Heart right ventricle (tissue), 16 donors: ENCODE data around the gene PLD1. TPM values are rescaled to one million over a fixed set of nuclear protein-coding genes. Genes with fewer than 3 reads are reported as not detected.
A peak's percentile ranks its signal among the peaks of the same experiment; 100 is the strongest.

Experiments
- ATAC-seq, 8 donors: fragments of 200-7000 bp; cut with Tn5 transposase; one replicate each; pipeline ENCODE4 v1.9.1; 2020; ENCODE audit warnings: mild to moderate bottlenecking in 8 of 8, moderate library complexity in 8 of 8, moderate number of reproducible peaks in 1 of 8
- DNase-seq, 2 donors: peaks; one replicate each; pipeline ENCODE4 v3.0.0-alpha.2; 2020
- H3K27ac ChIP-seq, 10 donors: fragments of 200-600 bp; sonication (generic) in 2 of 10; one replicate each; pipeline versions ENCODE4 v1.5.0 to v1.8.0; 2020 to 2022; ENCODE audit warnings: mild to moderate bottlenecking in 3 of 10
- H3K27me3 ChIP-seq, 7 donors: fragments of 200-600 bp; one replicate each; pipeline ENCODE4 v1.8.0; 2021 to 2022; ENCODE audit warnings: mild to moderate bottlenecking in 2 of 7
- H3K36me3 ChIP-seq, 9 donors: fragments of 200-600 bp; sonication (generic) in 1 of 9; one replicate each; pipeline versions ENCODE4 v1.5.0 to v1.8.0; 2020 to 2022; ENCODE audit warnings: mild to moderate bottlenecking in 2 of 9
- H3K4me1 ChIP-seq, 9 donors: fragments of 200-600 bp; sonication (generic) in 1 of 9; one replicate each; pipeline versions ENCODE4 v1.5.0 to v1.8.0; 2020 to 2022; ENCODE audit warnings: mild to moderate bottlenecking in 4 of 9
- H3K4me3 ChIP-seq, 10 donors: fragments of 200-600 bp; sonication (generic) in 2 of 10; one replicate each; pipeline versions ENCODE4 v1.5.0 to v1.8.0; 2020 to 2022; ENCODE audit warnings: mild to moderate bottlenecking in 7 of 10, moderate library complexity in 2 of 10
- H3K9me3 ChIP-seq, 11 donors: fragments of 200-600 bp in 10 of 11; sonication (generic) in 2 of 11; one replicate each; pipeline versions ENCODE4 v1.5.0 to v1.8.0; 2013 to 2022; ENCODE audit warnings: mild to moderate bottlenecking in 2 of 11, control low read depth in 1 of 11, moderate library complexity in 1 of 11
- CTCF ChIP-seq, 9 donors: fragments of 200-600 bp; sonication (generic) in 2 of 9; IDR thresholded peaks; one replicate each; pipeline versions ENCODE4 v1.5.0 to v1.8.0; 2021 to 2022; ENCODE audit warnings: antibody characterized with exemption in 9 of 9, mild to moderate bottlenecking in 5 of 9, moderate library complexity in 1 of 9
- WGBS, 2 donors: extraction: QIAGEN DNeasy Blood & Tissue Kit; methylation state at CpG; one replicate each; pipeline ENCODE4 v1.1.7; 2013; ENCODE audit warnings: inconsistent platforms in 1 of 2; 5-methylcytosine and 5-hydroxymethylcytosine counted together
- intact Hi-C, 10 donors: fragments of 100-400 bp; cut with DNase I; formaldehyde crosslinking; loops; one replicate each; pipeline versions ENCODE4 v1.11.1 to v1.14.2; 2022
- polyA plus RNA-seq, 2 donors: library from polyadenylated mRNA; stranded (reverse); fragments of 200-250 nt; gene quantifications; one replicate each; pipeline ENCODE4 v1.2.3, GENCODE V29; 2013
- total RNA-seq, 10 donors: library from RNA; stranded (reverse); fragmentation: NEBNext Ultra II Directional in 3 of 10; extraction: Animal tissue kit (Norgen Biotek cat#: 25700) in 3 of 10; gene quantifications; one replicate each; pipeline versions ENCODE4 v1.2.1 to v1.2.4, GENCODE V29; 2021 to 2023
- donor health status: Arrhythmogenic right ventricular cardiomyopathy.
- donor health status: ischemic (EF 13 %, LVEDD 7.1; RV severe dilation, severe dysfunction).
- donor health status: healthy with polysubstance abuse.
- donor health status: DM: no; HTN: yes; CAD: no.
- donor health status: DM: no; HTN: no; CAD: no.
- donor health status: ischemic (EF 25% LVEDD 6.9; RV normal size, moderate dysfunction).
- donor health status: ischemic (EF 25% LVEDD 5.7; RV mildly dilated, moderate dysfunction).
- donor health status: healthy.
- donor health status: DM: yes; HTN: yes; CAD: no.
- donor health status: Ischemic cardiomyopathy.
- donor health status: ischemic (EF 35%, LVEDD 5.7; RV mildly dilated, moderate dysfunction).
- donor health status: nonischemic (EF 11% LVEDD 7.7; RV severe dilation, severe dysfunction).
- donor health status: DM: yes; HTN: yes; CAD: no.
- donor health status: PGD.
- donor health status: ischemic (EF 29% LVEDD 5.4; RV normal size, mild dysfunction).
- donor health status: nonischemic (EF 23%, LVEDD 6.1; RV moderate dilation, normal function).

Gene PLD1
- total and polyA plus RNA-seq, 12 donors: 10.5 to 83.3 (median 62.9) TPM

DNA sequence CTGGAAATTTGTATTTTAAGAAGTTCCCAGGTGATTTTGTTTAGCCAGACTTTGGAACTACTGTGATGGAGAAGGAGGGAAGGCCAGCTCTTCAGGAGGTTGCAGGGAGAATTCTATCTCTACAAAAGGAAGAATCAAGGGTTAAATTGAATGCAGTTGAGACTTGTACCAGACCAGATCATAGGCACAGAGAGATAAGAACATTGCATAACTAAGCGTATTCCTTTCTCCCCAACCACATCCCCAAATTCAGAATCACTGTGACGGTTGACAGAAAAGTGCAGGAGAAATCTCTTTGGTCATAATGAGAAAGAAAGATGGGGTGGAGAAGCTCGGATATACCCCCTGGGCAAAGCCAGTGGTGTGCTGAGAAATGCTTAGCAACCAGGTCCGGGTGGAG lies 7.2 kb downstream of the PLD1 start:
- no peak for TF ChIP-seq CTCF (IDR thresholded peaks at IDR 0.05)
- ATAC-seq: no peak
- Histone ChIP-seq H3K27ac (peak overlapping the region in 4 of 10 donors; percentile 53 to 82 (median 62)), H3K9me3 (no peaks in the 10 kb centered on the region), H3K4me1 (peaks cover 5 to 78% (median 48%) of the 10 kb centered on the region in 9 donors), H3K4me3 (no peak overlapping the region), H3K27me3 (no peaks in the 10 kb centered on the region), H3K36me3 (no peaks in the 10 kb centered on the region)
- DNase-seq: no peak
- WGBS, 2 donors: 89 to 96% methylated on average over 4 of the region's 4 CpGs
- intact Hi-C loops: no loop called here

GRCh38 chr3:171802590-171802956 lies 7.7 kb downstream of the PLD1 start:
- Histone ChIP-seq H3K36me3 (no peaks in the 10 kb centered on the region), H3K27me3 (no peaks in the 10 kb centered on the region), H3K4me3 (no peak overlapping the region), H3K9me3 (no peaks in the 10 kb centered on the region), H3K27ac (peak overlapping the region in 6 of 10 donors; percentile 46 to 82 (median 62)), H3K4me1 (peaks cover 5 to 83% (median 53%) of the 10 kb centered on the region in 9 donors)
- ATAC-seq (no peak), DNase-seq (no peak)
- 85 to 91% methylated on average over 3 of the region's 3 CpGs for WGBS, 2 donors
- no peak for TF ChIP-seq CTCF (IDR thresholded peaks at IDR 0.05)
- intact Hi-C loops: no loop called here

- peaks cover 5 to 86% (median 56%) of the 10 kb centered on the region in 9 donors for H3K4me1 ChIP-seq
- ATAC-seq: peak in 4 of 8 donors; percentile 20 to 25 (median 22)
These were observed 8.3 kb downstream of the PLD1 start for GRCh38 chr3:171801738-171802589.

GRCh38 chr3:171799501-171799900 lies 10.8 kb downstream of the PLD1 start:
- Histone ChIP-seq H3K4me3 (no peak overlapping the region), H3K36me3 (no peaks in the 10 kb centered on the region), H3K4me1 (peaks cover 3 to 64% (median 33%) of the 10 kb centered on the region in 9 donors), H3K9me3 (no peaks in the 10 kb centered on the region), H3K27me3 (no peaks in the 10 kb centered on the region), H3K27ac (no peak overlapping the region)
- TF ChIP-seq CTCF (IDR thresholded peaks at IDR 0.05): no peak
- 97 to 100% methylated on average over 1 of the region's 1 CpG for WGBS, 2 donors
- no peak for ATAC-seq
- intact Hi-C loops: no loop called here
- no peak for DNase-seq

More at GRCh38 chr3:171801738-171802589, 8.3 kb downstream of the PLD1 start:
- DNase-seq: no peak
- peak overlapping the region in 8 of 10 donors; percentile 7 to 82 (median 57) for H3K27ac ChIP-seq
- no peak overlapping the region for H3K4me3 ChIP-seq
- intact Hi-C loops: no loop called here
- WGBS, 2 donors: 67 to 72% methylated on average over 4 of the region's 4 CpGs
- H3K27me3 ChIP-seq: no peaks in the 10 kb centered on the region
- no peaks in the 10 kb centered on the region for H3K9me3 ChIP-seq
- H3K36me3 ChIP-seq: no peaks in the 10 kb centered on the region
- TF ChIP-seq CTCF (IDR thresholded peaks at IDR 0.05): no peak
